Measurements from ENCODE around the gene ZFYVE9. TPM values are rescaled to one million over a fixed set of nuclear protein-coding genes. Genes with fewer than 3 reads are reported as not detected.

The ZFYVE9 gene
- total and polyA plus RNA-seq, 2 of the 4 experiments (the other 2 are of a cell fraction) = 8.3 to 28.7 TPM

- no peak overlapping the region for H4K5ac ChIP-seq (ENCODE audit: low read depth, low read length)
- no peaks in the 10 kb centered on the region; the same call in 1 of the 2 replicates for H3K36me3 ChIP-seq (ENCODE audit: control insufficient read depth, insufficient read depth, low read length)
- ATAC-seq (ENCODE audit: low read depth) (peak; percentile 57), DNase-seq (peak; percentile 33)
- CTCF ChIA-PET = interaction anchor here (1.2 to 1.3 kb wide), 2 partner anchors 152 to 167 kb away, joined by 4 to 7 read pairs; no protein-coding TSS in a partner anchor
- H2AFZ ChIP-seq (replicated peaks; ENCODE audit: low read length, poor library complexity) = no peak overlapping the region
- no peaks in the 10 kb centered on the region for H4K20me1 ChIP-seq (ENCODE audit: insufficient read depth, low read length)
- H3K9ac ChIP-seq (ENCODE audit: low read depth, low read length) = no peak overlapping the region
- no peak overlapping the region for H3K14ac ChIP-seq (replicated peaks; ENCODE audit: low read depth, low read length)
- no peak overlapping the region for H3K27ac ChIP-seq (ENCODE audit: insufficient read depth, low read length)
- TF ChIP-seq SMC3 (IDR thresholded peaks at IDR 0.05; ENCODE audit: low read depth, low read length) = no peak
- TF ChIP-seq CTCF (conservative IDR thresholded peaks at IDR 0.05; ENCODE audit: low read depth, low read length) = no peak
- TF ChIP-seq NFE2L2 (IDR thresholded peaks at IDR 0.05; ENCODE audit: low read depth, low read length) = no peak
- no peak for TF ChIP-seq RFX5 (IDR thresholded peaks at IDR 0.05; ENCODE audit: low read depth, low read length)
- TF ChIP-seq MAFK (IDR thresholded peaks at IDR 0.05; ENCODE audit: low read depth, low read length) = no peak
- no peak for TF ChIP-seq CHD1 (IDR thresholded peaks at IDR 0.05; ENCODE audit: low read depth, low read length)
- no peak for TF ChIP-seq RAD21 (IDR thresholded peaks at IDR 0.05; ENCODE audit: low read length)
- TF ChIP-seq CEBPB (IDR thresholded peaks at IDR 0.05; ENCODE audit: low read depth, low read length) = no peak
- TF ChIP-seq USF2 (IDR thresholded peaks at IDR 0.05; ENCODE audit: low read depth, low read length) = no peak
- no peak for TF ChIP-seq RCOR1 (IDR thresholded peaks at IDR 0.05; ENCODE audit: insufficient replicate concordance, low read length)
- TF ChIP-seq FOS (IDR thresholded peaks at IDR 0.05; ENCODE audit: low read depth, low read length) = no peak
- no peak for TF ChIP-seq MAZ (IDR thresholded peaks at IDR 0.05; ENCODE audit: borderline replicate concordance, low read depth, low read length)
- TF ChIP-seq ELK1 (IDR thresholded peaks at IDR 0.05; ENCODE audit: borderline replicate concordance, low read depth, low read length) = no peak
- no peak for TF ChIP-seq POLR2A (IDR thresholded peaks at IDR 0.05; ENCODE audit: low read depth, low read length)
- no peak for TF ChIP-seq MXI1 (IDR thresholded peaks at IDR 0.05; ENCODE audit: borderline replicate concordance, low read depth, low read length)
- no peak for TF ChIP-seq BHLHE40 (IDR thresholded peaks at IDR 0.05; ENCODE audit: low read depth, low read length)
- H3K9me3 ChIP-seq (ENCODE audit: control insufficient read depth, insufficient read depth, low read length) = no peaks in the 10 kb centered on the region
- no peak overlapping the region for H2AK5ac ChIP-seq (ENCODE audit: low read depth, low read length)
- H3K4me2 ChIP-seq (ENCODE audit: low read depth, low read length) = no peak overlapping the region
- no peak overlapping the region for H2BK5ac ChIP-seq (ENCODE audit: low read depth, low read length, poor library complexity, severe bottlenecking)
- BruUV-seq (replicated peaks) = no TSS peak
- no peak overlapping the region for H3K4me3 ChIP-seq (ENCODE audit: insufficient read depth, low read depth, low read length)
- in situ Hi-C loops (cut with MboI; ENCODE audit: low sequenced_read_pairs) (loop anchor here (25.0 kb wide), 1 partner anchor 407 kb away; the partner anchor contains the start of gene NRDC), dilution Hi-C loops (cut with HindIII; ENCODE audit: low sequenced_read_pairs, unreplicated experiment) (no loop called here), intact Hi-C loops (cut with micrococcal nuclease) (no loop called here)
- H3K4me1 ChIP-seq (ENCODE audit: control insufficient read depth, insufficient read depth, low read length) = no peaks in the 10 kb centered on the region
- H3K79me1 ChIP-seq (ENCODE audit: low read depth in 1 of 2, low read length in 2 of 2) = peaks cover 0 to 3% of the 10 kb centered on the region in 2 experiments; a peak in 2 of 4 replicates
- no peaks in the 10 kb centered on the region for H3K27me3 ChIP-seq (ENCODE audit: control insufficient read depth, insufficient read depth, low read length)
- no CpG with 5 or more reads among the region's 1 CpG for whole genome bisulfite sequencing, 2 experiments (ENCODE audit: extremely low coverage in 2 of 2, insufficient read length in 1 of 2)
- H2AK9ac ChIP-seq (replicated peaks; ENCODE audit: low read depth, low read length, poor library complexity) = no peak overlapping the region
- H3K56ac ChIP-seq (ENCODE audit: extremely low read depth, insufficient read depth, low read length) = no peak overlapping the region
- no peak overlapping the region for H4K8ac ChIP-seq (ENCODE audit: low read depth in 2 of 2, low read length in 2 of 2)
- no peak overlapping the region for H2BK20ac ChIP-seq (ENCODE audit: low read depth, low read length)
- H3K18ac ChIP-seq (ENCODE audit: low read depth, low read length) = no peak overlapping the region
- H3K23ac ChIP-seq (ENCODE audit: low read depth, low read length) = no peak overlapping the region
- 0 out of 2 replicates have a peak, but pooled peaks cover 2% of the 10 kb centered on the region for H3K9me1 ChIP-seq (ENCODE audit: insufficient read depth, low read length)
- H2BK120ac ChIP-seq (ENCODE audit: low read depth, low read length) = no peak overlapping the region
- H3K4ac ChIP-seq (ENCODE audit: low read depth, low read length) = no peak overlapping the region
- no peak overlapping the region for H2BK15ac ChIP-seq (ENCODE audit: low read depth, low read length)
- no peak overlapping the region for H4K91ac ChIP-seq (ENCODE audit: insufficient read depth, low read depth, low read length)
- POLR2A ChIA-PET (ENCODE audit: unreplicated experiment) = no interaction called here
Measured at GRCh38 chr1:52294580-52294979, 152.7 kb downstream of the ZFYVE9 start.

Data from IMR-90 (cell line).